ENCODE data around the gene MYT1. TPM values are rescaled to one million over a fixed set of nuclear protein-coding genes. Genes with fewer than 3 reads are reported as not detected.

Gene MYT1
- total RNA-seq, 1 experiment from 2014 or later, result not detected

DNA sequence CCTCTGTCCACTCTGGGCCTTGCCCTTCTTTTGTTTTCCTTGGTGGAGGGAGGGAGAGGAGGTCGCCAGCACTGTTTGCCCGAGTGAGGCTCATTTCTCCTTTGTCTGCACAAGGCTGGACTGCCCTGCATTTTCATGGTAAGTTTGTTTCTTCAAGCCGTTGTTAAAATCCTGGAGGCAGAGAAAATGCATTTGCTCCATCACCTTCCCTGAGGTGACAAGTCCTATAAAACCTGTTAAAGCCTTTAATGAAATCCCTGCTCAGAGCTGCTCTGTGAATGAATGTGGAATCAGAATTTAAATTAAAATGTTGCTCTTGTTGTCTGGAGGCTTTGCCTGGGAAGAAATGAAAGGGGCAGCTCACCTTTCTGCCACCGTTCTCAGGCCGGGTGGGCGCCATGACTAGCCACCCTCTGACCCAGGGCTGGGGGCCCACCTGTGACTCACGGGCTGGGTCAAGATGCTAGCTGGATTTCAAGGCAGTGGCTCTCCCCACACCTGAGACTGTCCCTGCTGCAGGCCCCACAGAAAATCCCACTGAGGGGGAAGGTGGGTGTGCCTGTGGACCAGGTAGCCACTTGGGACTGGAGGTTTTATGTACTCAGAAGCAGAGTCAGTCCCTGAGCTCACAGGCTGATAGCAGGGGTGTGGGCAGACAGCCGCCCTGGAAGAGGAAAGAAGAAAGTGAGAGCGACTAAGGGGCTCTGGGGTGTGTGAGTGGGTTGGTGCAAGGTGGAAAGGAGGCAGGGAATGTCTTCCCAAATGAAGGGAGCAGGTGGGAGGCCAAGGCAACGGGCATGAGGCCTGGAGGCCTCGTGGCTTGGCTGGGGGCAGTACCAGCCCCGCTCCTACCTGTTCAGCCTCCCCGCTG, 24.0 kb upstream of the MYT1 start:
- Mint-ChIP-seq H3K36me3 (ENCODE audit: insufficient read depth, unreplicated experiment) (no peaks in the 10 kb centered on the region), H3K27me3 (ENCODE audit: insufficient read depth, unreplicated experiment) (peaks cover 51% of the 10 kb centered on the region), H3K4me1 (ENCODE audit: insufficient read depth, unreplicated experiment) (no peaks in the 10 kb centered on the region), H3K4me3 (ENCODE audit: unreplicated experiment) (no peak overlapping the region), H3K27ac (ENCODE audit: low read depth, unreplicated experiment) (no peak overlapping the region), H3K9me3 (ENCODE audit: unreplicated experiment) (peaks cover 12% of the 10 kb centered on the region)
- POLR2A ChIA-PET, result no interaction called here
- no TSS peak for BruUV-seq (replicated peaks)
- DNase-seq (ENCODE audit: unreplicated experiment), result no peak
- CTCF ChIA-PET, result no interaction called here
- intact Hi-C loops (cut with micrococcal nuclease), result no loop called here
- TF ChIP-seq, protein P1, sequence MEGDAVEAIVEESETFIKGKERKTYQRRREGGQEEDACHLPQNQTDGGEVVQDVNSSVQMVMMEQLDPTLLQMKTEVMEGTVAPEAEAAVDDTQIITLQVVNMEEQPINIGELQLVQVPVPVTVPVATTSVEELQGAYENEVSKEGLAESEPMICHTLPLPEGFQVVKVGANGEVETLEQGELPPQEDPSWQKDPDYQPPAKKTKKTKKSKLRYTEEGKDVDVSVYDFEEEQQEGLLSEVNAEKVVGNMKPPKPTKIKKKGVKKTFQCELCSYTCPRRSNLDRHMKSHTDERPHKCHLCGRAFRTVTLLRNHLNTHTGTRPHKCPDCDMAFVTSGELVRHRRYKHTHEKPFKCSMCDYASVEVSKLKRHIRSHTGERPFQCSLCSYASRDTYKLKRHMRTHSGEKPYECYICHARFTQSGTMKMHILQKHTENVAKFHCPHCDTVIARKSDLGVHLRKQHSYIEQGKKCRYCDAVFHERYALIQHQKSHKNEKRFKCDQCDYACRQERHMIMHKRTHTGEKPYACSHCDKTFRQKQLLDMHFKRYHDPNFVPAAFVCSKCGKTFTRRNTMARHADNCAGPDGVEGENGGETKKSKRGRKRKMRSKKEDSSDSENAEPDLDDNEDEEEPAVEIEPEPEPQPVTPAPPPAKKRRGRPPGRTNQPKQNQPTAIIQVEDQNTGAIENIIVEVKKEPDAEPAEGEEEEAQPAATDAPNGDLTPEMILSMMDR (IDR thresholded peaks at IDR 0.05; ENCODE audit: unreplicated experiment), result no peak

DNA sequence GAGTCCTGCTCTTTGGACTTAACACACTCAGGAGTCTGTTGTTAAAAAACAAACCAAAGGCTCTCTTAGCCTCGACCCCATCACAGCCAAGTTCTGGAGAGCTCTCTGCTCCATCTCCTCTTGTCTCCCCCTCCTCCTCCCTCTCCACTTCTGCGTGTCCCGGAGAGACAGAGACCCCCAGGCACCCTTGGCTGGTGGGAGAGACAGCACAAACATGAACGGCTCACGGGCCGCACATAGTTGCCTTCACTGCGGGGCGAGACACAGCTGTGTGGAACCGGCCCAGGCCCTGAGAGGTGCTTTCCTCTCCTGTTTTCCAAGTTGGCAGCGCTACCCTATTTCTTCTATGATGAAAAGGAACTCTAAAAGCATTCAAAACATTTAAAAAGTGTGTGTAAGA, 23.3 kb upstream of the MYT1 start:
- BruUV-seq (replicated peaks), result no TSS peak
- TF ChIP-seq, protein P1 (IDR thresholded peaks at IDR 0.05; ENCODE audit: unreplicated experiment), result no peak
- DNase-seq (ENCODE audit: unreplicated experiment), result no peak
- H3K9me3 Mint-ChIP-seq (ENCODE audit: unreplicated experiment), result peaks cover 12% of the 10 kb centered on the region
- H3K4me3 Mint-ChIP-seq (ENCODE audit: unreplicated experiment), result no peak overlapping the region
- H3K27ac Mint-ChIP-seq (ENCODE audit: low read depth, unreplicated experiment), result no peak overlapping the region
- no peaks in the 10 kb centered on the region for H3K36me3 Mint-ChIP-seq (ENCODE audit: insufficient read depth, unreplicated experiment)
- no peaks in the 10 kb centered on the region for H3K4me1 Mint-ChIP-seq (ENCODE audit: insufficient read depth, unreplicated experiment)
- ChIA-PET POLR2A (interaction anchor here (0.6 kb wide), 1 partner anchor 25 kb away, joined by 4 read pairs; no protein-coding TSS in a partner anchor), CTCF (interaction anchor here (0.6 kb wide), 1 partner anchor 115 kb away, joined by 3 read pairs; no protein-coding TSS in a partner anchor)
- peaks cover 44% of the 10 kb centered on the region for H3K27me3 Mint-ChIP-seq (ENCODE audit: insufficient read depth, unreplicated experiment)
- intact Hi-C loops (cut with micrococcal nuclease), result no loop called here

DNA sequence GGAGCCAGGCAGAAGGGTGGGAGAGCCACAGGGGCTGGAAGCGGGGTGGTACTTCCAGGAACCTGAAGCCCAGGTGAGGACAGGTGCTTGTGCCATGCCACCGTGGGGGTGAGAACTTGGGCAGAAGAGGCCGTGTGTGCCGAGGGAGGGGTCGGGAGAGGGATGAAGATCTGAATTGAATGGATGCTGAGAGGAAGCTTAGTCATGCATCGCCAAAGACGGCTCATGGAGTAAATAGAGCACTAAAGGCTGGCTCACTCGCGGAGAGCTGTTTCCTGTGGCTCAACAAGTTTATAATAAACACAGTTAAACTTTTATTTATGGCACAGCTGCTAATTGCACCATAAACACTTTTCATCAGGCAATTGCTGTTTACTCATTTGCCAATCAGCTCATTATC, 21.7 kb upstream of the MYT1 start:
- CTCF ChIA-PET, result interaction anchor here (0.6 kb wide), 1 partner anchor 104 kb away, joined by 3 read pairs; no protein-coding TSS in a partner anchor
- BruUV-seq (replicated peaks), result no TSS peak

More for the DNA sequence above, 21.7 kb upstream of the MYT1 start:
- Mint-ChIP-seq H3K9me3 (ENCODE audit: unreplicated experiment) (peaks cover 12% of the 10 kb centered on the region), H3K4me3 (ENCODE audit: unreplicated experiment) (no peak overlapping the region), H3K27me3 (ENCODE audit: insufficient read depth, unreplicated experiment) (peaks cover 45% of the 10 kb centered on the region), H3K4me1 (ENCODE audit: insufficient read depth, unreplicated experiment) (no peaks in the 10 kb centered on the region), H3K27ac (ENCODE audit: low read depth, unreplicated experiment) (no peak overlapping the region), H3K36me3 (ENCODE audit: insufficient read depth, unreplicated experiment) (no peaks in the 10 kb centered on the region)
- POLR2A ChIA-PET, result interaction anchor here (0.6 kb wide), 1 partner anchor 33 kb away, joined by 4 read pairs; no protein-coding TSS in a partner anchor
- TF ChIP-seq, protein P1 (IDR thresholded peaks at IDR 0.05; ENCODE audit: unreplicated experiment), result no peak
- intact Hi-C loops (cut with micrococcal nuclease), result no loop called here
- DNase-seq (ENCODE audit: unreplicated experiment), result no peak

All from MCF 10A (cell line).